ENCODE measurements around the gene JAGN1.
"Not testable (repeated sequence)": the region's sequence is repeated elsewhere in the genome, so short reads cannot be mapped to it uniquely, and the experiment has no call there.

The JAGN1 gene

GRCh38 chr3:9898467-9899241 is 8.2 kb downstream of the JAGN1 start:
- no peak for FAIRE-seq

GRCh38 chr3:9899289-9899791 is 8.9 kb downstream of the JAGN1 start:
- FAIRE-seq, result no peak

- FAIRE-seq, result not testable (repeated sequence)
Observed at GRCh38 chr3:9900965-9901415, 10.6 kb downstream of the JAGN1 start.

- no peak for FAIRE-seq
Observed at GRCh38 chr3:9901967-9902366, 11.6 kb downstream of the JAGN1 start.

GRCh38 chr3:9902372-9903237 is 12.2 kb downstream of the JAGN1 start, which contains the start of gene IL17RE:
Gene IL17RE (plus strand): TSS chr3:9902848. CDS start chr3:9902933, 85 bp downstream.
- no peak for FAIRE-seq

GRCh38 chr3:9903238-9903624 is 12.8 kb downstream of the JAGN1 start:
- FAIRE-seq, result no peak

- FAIRE-seq, result no peak
Observed at GRCh38 chr3:9903904-9904303, 13.5 kb downstream of the JAGN1 start.

GRCh38 chr3:9906480-9906879 is 16.1 kb downstream of the JAGN1 start:
- no peak for FAIRE-seq

GRCh38 chr3:9908286-9908685 is 17.9 kb downstream of the JAGN1 start:
- no peak for FAIRE-seq

GRCh38 chr3:9909221-9910013 is 19.0 kb downstream of the JAGN1 start:
- no peak for FAIRE-seq

- no peak for FAIRE-seq
Observed at GRCh38 chr3:9911863-9912262, 21.5 kb downstream of the JAGN1 start.

GRCh38 chr3:9912294-9912935 is 22.0 kb downstream of the JAGN1 start:
- no peak for FAIRE-seq

GRCh38 chr3:9913601-9914000 is 23.2 kb downstream of the JAGN1 start:
- FAIRE-seq, result no peak

GRCh38 chr3:9914011-9914410 is 23.6 kb downstream of the JAGN1 start:
- FAIRE-seq, result no peak

- no peak for FAIRE-seq
Observed at GRCh38 chr3:9914559-9915253, 24.3 kb downstream of the JAGN1 start.

- no peak for FAIRE-seq
Observed at GRCh38 chr3:9915254-9916141, 25.1 kb downstream of the JAGN1 start.

GRCh38 chr3:9916346-9916733 is 25.9 kb downstream of the JAGN1 start:
- FAIRE-seq, result no peak

GRCh38 chr3:9916734-9917680 is 26.6 kb downstream of the JAGN1 start, which contains the start of gene IL17RC:
Gene IL17RC (plus strand): TSS chr3:9917098. CDS start chr3:9917316, 218 bp downstream.
- FAIRE-seq, result no peak

GRCh38 chr3:9917820-9918219 is 27.4 kb downstream of the JAGN1 start:
- no peak for FAIRE-seq
